Measurements from ENCODE around the gene PDGFRA.
"Not testable (repeated sequence)": the region's sequence is repeated elsewhere in the genome, so short reads cannot be mapped to it uniquely, and the experiment has no call there.

DNA sequence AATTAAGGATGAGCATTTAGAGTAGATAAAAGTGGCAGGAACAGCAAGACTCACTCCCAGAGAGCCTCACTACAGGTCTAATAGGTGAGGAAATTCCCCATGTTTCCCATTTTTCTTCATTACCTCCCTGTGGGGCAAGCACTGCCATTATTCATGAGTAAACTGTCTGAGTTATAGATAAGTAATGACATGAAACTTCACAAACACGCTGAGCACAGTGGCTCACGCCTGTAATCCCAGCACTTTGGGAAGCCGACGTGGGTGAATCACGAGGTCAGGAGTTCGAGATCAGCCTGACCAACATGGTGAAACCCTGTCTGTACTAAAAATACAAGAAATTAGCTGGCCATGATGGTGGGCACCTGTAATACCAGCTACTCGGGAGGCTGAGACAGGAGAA, 7.2 kb downstream of the PDGFRA start:
- TF ChIP-seq, protein P1, sequence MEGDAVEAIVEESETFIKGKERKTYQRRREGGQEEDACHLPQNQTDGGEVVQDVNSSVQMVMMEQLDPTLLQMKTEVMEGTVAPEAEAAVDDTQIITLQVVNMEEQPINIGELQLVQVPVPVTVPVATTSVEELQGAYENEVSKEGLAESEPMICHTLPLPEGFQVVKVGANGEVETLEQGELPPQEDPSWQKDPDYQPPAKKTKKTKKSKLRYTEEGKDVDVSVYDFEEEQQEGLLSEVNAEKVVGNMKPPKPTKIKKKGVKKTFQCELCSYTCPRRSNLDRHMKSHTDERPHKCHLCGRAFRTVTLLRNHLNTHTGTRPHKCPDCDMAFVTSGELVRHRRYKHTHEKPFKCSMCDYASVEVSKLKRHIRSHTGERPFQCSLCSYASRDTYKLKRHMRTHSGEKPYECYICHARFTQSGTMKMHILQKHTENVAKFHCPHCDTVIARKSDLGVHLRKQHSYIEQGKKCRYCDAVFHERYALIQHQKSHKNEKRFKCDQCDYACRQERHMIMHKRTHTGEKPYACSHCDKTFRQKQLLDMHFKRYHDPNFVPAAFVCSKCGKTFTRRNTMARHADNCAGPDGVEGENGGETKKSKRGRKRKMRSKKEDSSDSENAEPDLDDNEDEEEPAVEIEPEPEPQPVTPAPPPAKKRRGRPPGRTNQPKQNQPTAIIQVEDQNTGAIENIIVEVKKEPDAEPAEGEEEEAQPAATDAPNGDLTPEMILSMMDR (IDR thresholded peaks at IDR 0.05): not testable (repeated sequence)
- not testable (repeated sequence) for TF ChIP-seq POLR2A, POLR2AphosphoS5 (IDR thresholded peaks at IDR 0.05)

All from stomach (tissue), 4 donors.